HepG2 (cell line): ENCODE results near the gene CROCC. TPM values are rescaled to one million over a fixed set of nuclear protein-coding genes. Genes with fewer than 3 reads are reported as not detected.

Experiments used
- ATAC-seq: fragments of 200-7000 bp; cut with Tn5 transposase; 3 replicates; pipeline ENCODE4 v1.9.1; 2020; ENCODE audit warnings: mild to moderate bottlenecking, moderate library complexity
- BruUV-seq: library from RNA; stranded (reverse); fragments of 400-500 nt; replicated peaks from 2 replicates; lab custom pipeline; 2021; lab: Mats Ljungman, UMichigan
- CTCF ChIA-PET: fragments of 300-600 bp; formaldehyde crosslinking; extraction: SDS; loops from one replicate; lab custom pipeline; 2021; ENCODE audit warnings: low total read pairs, inconsistent platforms, low intra/inter-chr PET ratio; lab: Yijun Ruan, JAX
- POLR2A ChIA-PET: fragments of 350-600 bp; sonication (Branson Sonifier 250); formaldehyde crosslinking; loops from one replicate; lab custom pipeline; 2020; ENCODE audit warnings: antibody characterized with exemption, inconsistent platforms; lab: Yijun Ruan, JAX
- DNase-seq: peaks from one replicate; pipeline ENCODE4 v3.0.0-alpha.2; 2015; ENCODE audit warnings: low spot score
- FAIRE-seq: peaks from 3 replicates; lab custom pipeline; 2011; peaks lifted over from hg19 to GRCh38; lab: Jason Lieb, UNC
- H2AFZ ChIP-seq: one replicate; pipeline ENCODE4 v1.6.1; 2011; ENCODE audit warnings: low read length, inconsistent platforms
- H3K27ac ChIP-seq: fragments of 300-600 bp; 3 replicates; pipeline ENCODE4 v1.8.0; 2011; ENCODE audit warnings: mixed run types, mild to moderate bottlenecking, mixed read lengths, low read length, inconsistent platforms; ENCODE audit not compliant: insufficient read depth; ENCODE audit errors: extremely low read length
- H3K27me3 ChIP-seq, 2 experiments: fragments of 200-600 bp in 1 of 2; 2 replicates in 1 of 2; 3 replicates in 1 of 2; pipeline versions ENCODE4 v1.6.0 to v1.8.0; 2011; ENCODE audit warnings: low read length in 2 of 2, mild to moderate bottlenecking in 2 of 2, moderate library complexity in 2 of 2, inconsistent platforms in 1 of 2; ENCODE audit not compliant: insufficient read depth in 2 of 2, control insufficient read depth in 1 of 2
- H3K36me3 ChIP-seq, 2 experiments: fragments of 200-600 bp in 1 of 2; replicated peaks in 1 of 2; 2 replicates in 1 of 2; 3 replicates in 1 of 2; pipeline versions ENCODE4 v1.5.1 to v1.8.0; 2011; ENCODE audit warnings: low read length in 2 of 2, inconsistent platforms in 1 of 2; ENCODE audit not compliant: insufficient read depth in 2 of 2, control insufficient read depth in 1 of 2
- H3K4me1 ChIP-seq: 2 replicates; pipeline ENCODE4 v1.5.1; 2012; ENCODE audit warnings: low read length, inconsistent platforms; ENCODE audit not compliant: insufficient read depth
- H3K4me2 ChIP-seq: 2 replicates; pipeline ENCODE4 v1.6.0; 2011; ENCODE audit warnings: low read depth, low read length, inconsistent platforms
- H3K4me3 ChIP-seq, 3 experiments: fragments of 200-600 bp in 1 of 3; sonication (generic), shearing (Covaris generic) in 1 of 3; replicated peaks in 1 of 3; 2 replicates each; pipeline ENCODE4 v1.5.1; 2011 to 2016; ENCODE audit warnings: low read length in 3 of 3, inconsistent platforms in 2 of 3, low read depth in 2 of 3, mild to moderate bottlenecking in 2 of 3, control low read depth in 1 of 3, mixed read lengths in 1 of 3; ENCODE audit not compliant: insufficient read depth in 1 of 3
- H3K79me2 ChIP-seq: one replicate; pipeline ENCODE4 v1.6.1; 2011; ENCODE audit warnings: low read length, inconsistent platforms; ENCODE audit not compliant: insufficient read depth
- H3K9ac ChIP-seq: 2 replicates; pipeline ENCODE4 v1.6.0; 2011; ENCODE audit warnings: mild to moderate bottlenecking, low read depth, low read length, inconsistent platforms; ENCODE audit not compliant: insufficient read depth
- H3K9me3 ChIP-seq: 2 replicates; pipeline ENCODE4 v1.5.1; 2012; ENCODE audit warnings: mild to moderate bottlenecking, low read length
- H4K20me1 ChIP-seq: 2 replicates; pipeline ENCODE4 v1.6.0; 2011; ENCODE audit warnings: inconsistent platforms, mild to moderate bottlenecking, low read length, moderate library complexity; ENCODE audit not compliant: insufficient read depth
- DR1 ChIP-seq: sonication (generic); formaldehyde crosslinking; IDR thresholded peaks from 2 replicates; pipeline ENCODE4 v1.8.0; 2021; ENCODE audit warnings: mild to moderate bottlenecking, missing genetic modification reagents, inconsistent platforms
- EP300 ChIP-seq, 3 experiments: sonication (generic) in 1 of 3; formaldehyde crosslinking in 1 of 3; IDR thresholded peaks; 2 replicates each; pipeline versions ENCODE4 v1.5.1 to v1.6.1; 2011 to 2020; ENCODE audit warnings: low read depth in 2 of 3, low read length in 2 of 3, borderline replicate concordance in 1 of 3, improper control_type of control experiment in 1 of 3, mild to moderate bottlenecking in 1 of 3, missing genetic modification reagents in 1 of 3, moderate library complexity in 1 of 3
- HDAC2 ChIP-seq: sonication (generic); formaldehyde crosslinking; IDR thresholded peaks from 2 replicates; pipeline ENCODE4 v1.4.0; 2020; ENCODE audit warnings: missing genetic modification reagents
- HOXD1 ChIP-seq: sonication (generic); formaldehyde crosslinking; IDR thresholded peaks from 2 replicates; pipeline ENCODE4 v1.5.0; 2020; ENCODE audit warnings: missing genetic modification reagents
- NFAT5 ChIP-seq: sonication (generic); formaldehyde crosslinking; IDR thresholded peaks from 2 replicates; pipeline ENCODE4 v1.4.0; 2020; ENCODE audit warnings: missing genetic modification reagents
- PATZ1 ChIP-seq: sonication (generic); formaldehyde crosslinking; IDR thresholded peaks from 2 replicates; pipeline ENCODE4 v1.4.0; 2020; ENCODE audit warnings: missing genetic modification reagents
- RFX1 ChIP-seq: fragments of 450-650 bp; IDR thresholded peaks from 2 replicates; pipeline ENCODE4 v1.6.1; 2017
- ZNF160 ChIP-seq: sonication (generic); formaldehyde crosslinking; IDR thresholded peaks from 2 replicates; pipeline ENCODE4 v1.8.0; 2022; ENCODE audit warnings: mild to moderate bottlenecking, inconsistent platforms, missing genetic modification reagents
- ZNF251 ChIP-seq: sonication (generic); formaldehyde crosslinking; IDR thresholded peaks from 2 replicates; pipeline ENCODE4 v1.9.0; 2021; ENCODE audit warnings: mild to moderate bottlenecking, missing genetic modification reagents
- ZNF605 ChIP-seq: sonication (generic); formaldehyde crosslinking; IDR thresholded peaks from 2 replicates; pipeline ENCODE4 v1.8.0; 2022; ENCODE audit warnings: mild to moderate bottlenecking, missing genetic modification reagents
- ZNF616 ChIP-seq: sonication (generic); formaldehyde crosslinking; IDR thresholded peaks from 2 replicates; pipeline ENCODE4 v1.5.0; 2020; ENCODE audit warnings: low read depth, mild to moderate bottlenecking, missing genetic modification reagents
- ZNF740 ChIP-seq: sonication (generic); formaldehyde crosslinking; IDR thresholded peaks from 2 replicates; pipeline ENCODE4 v1.4.0; 2020; ENCODE audit warnings: missing genetic modification reagents
- WGBS: methylation state at CpG from one replicate; pipeline ENCODE4 v1.1.6; 2017; ENCODE audit warnings: low lambda C conversion rate; 5-methylcytosine and 5-hydroxymethylcytosine counted together
- in situ Hi-C: cut with HindIII; loops from 2 replicates; pipeline ENCODE4 v1.10.0; 2017; ENCODE audit warnings: low pct_unique_long_range_greater_than_20kb; ENCODE audit not compliant: extremely low pct_ligation_motif_present
- intact Hi-C: fragments of 100-400 bp; cut with micrococcal nuclease; formaldehyde crosslinking; loops from one replicate; pipeline ENCODE4 v1.10.0; 2022; ENCODE audit not compliant: unreplicated experiment
- polyA plus RNA-seq, 8 experiments: library from polyadenylated mRNA; depleted of rRNA in 3 of 8; stranded (reverse) in 7 of 8; unstranded in 1 of 8; fragments of >200 nt; fragmentation: Illumina TruSeq in 4 of 8; extraction: Trizol in 4 of 8; gene quantifications; 2 replicates each; pipeline versions ENCODE4 v1.2.1 to v1.2.3, GENCODE V29; 2011 to 2016; ENCODE audit warnings: low read depth in 4 of 8, missing spikeins in 1 of 8, mixed read lengths in 1 of 8; ENCODE audit not compliant: insufficient read depth in 1 of 8
- total RNA-seq, 5 experiments: library from RNA; depleted of rRNA; stranded (reverse); fragments of >200 nt; fragmentation: Illumina TruSeq; extraction: Trizol; gene quantifications; 2 replicates each; pipeline ENCODE4 v1.2.3, GENCODE V29; 2016; ENCODE audit warnings: low read depth in 1 of 5
- TF ChIP-seq, protein P1 (sequence below): sonication (generic); formaldehyde crosslinking; IDR thresholded peaks from 2 replicates; pipeline ENCODE4 v1.4.0; 2020; ENCODE audit warnings: missing genetic modification reagents, mild to moderate bottlenecking, borderline replicate concordance
- TF ChIP-seq, protein P2 (sequence below): sonication (generic); formaldehyde crosslinking; IDR thresholded peaks from 2 replicates; pipeline ENCODE4 v1.5.0; 2020; ENCODE audit warnings: mild to moderate bottlenecking, missing genetic modification reagents

Gene CROCC
- total and polyA plus RNA-seq, 2 of the 13 experiments (the other 11 are each of a cell fraction or from before 2014, with no cell fraction given): 7.8 to 15.5 TPM

- DNase-seq: no peak
- H2AFZ ChIP-seq: no peak overlapping the region
- no peak overlapping the region for H3K9ac ChIP-seq
- in situ Hi-C loops: no loop called here
- ChIA-PET POLR2A (no interaction called here), CTCF (no interaction called here)
- intact Hi-C loops: no loop called here
- ATAC-seq: no peak
- no peaks in the 10 kb centered on the region for H3K9me3 ChIP-seq
- no peaks in the 10 kb centered on the region for H3K36me3 ChIP-seq
- no peak for FAIRE-seq
- H3K4me1 ChIP-seq: peaks cover 8% of the 10 kb centered on the region; the same call in 1 of the 2 replicates
- BruUV-seq: no TSS peak
- no peaks in the 10 kb centered on the region for H4K20me1 ChIP-seq
- H3K27me3 ChIP-seq: no peaks in the 10 kb centered on the region; a peak in 2 of 5 replicates
- H3K79me2 ChIP-seq: no peaks in the 10 kb centered on the region
- H3K27ac ChIP-seq: no peak overlapping the region
- H3K4me2 ChIP-seq: no peak overlapping the region
- no peak overlapping the region for H3K4me3 ChIP-seq
- 59% methylated on average over 14 of the region's 23 CpGs for WGBS
- no peak for TF ChIP-seq EP300 (IDR thresholded peaks at IDR 0.05; ENCODE audit: low read depth in 2 of 2, low read length in 2 of 2)
- TF ChIP-seq EP300 (CRISPR knock-in tag; IDR thresholded peaks at IDR 0.05; ENCODE audit: borderline replicate concordance): no peak
- no peak for TF ChIP-seq ZNF605 (CRISPR knock-in tag)
- no peak for TF ChIP-seq DR1 (CRISPR knock-in tag)
- no peak for TF ChIP-seq NFAT5 (CRISPR knock-in tag)
- TF ChIP-seq ZNF251: no peak
- no peak for TF ChIP-seq RFX1
- TF ChIP-seq ZNF160 (CRISPR knock-in tag): no peak
- TF ChIP-seq ZNF740 (CRISPR knock-in tag): no peak
- TF ChIP-seq, protein P1, sequence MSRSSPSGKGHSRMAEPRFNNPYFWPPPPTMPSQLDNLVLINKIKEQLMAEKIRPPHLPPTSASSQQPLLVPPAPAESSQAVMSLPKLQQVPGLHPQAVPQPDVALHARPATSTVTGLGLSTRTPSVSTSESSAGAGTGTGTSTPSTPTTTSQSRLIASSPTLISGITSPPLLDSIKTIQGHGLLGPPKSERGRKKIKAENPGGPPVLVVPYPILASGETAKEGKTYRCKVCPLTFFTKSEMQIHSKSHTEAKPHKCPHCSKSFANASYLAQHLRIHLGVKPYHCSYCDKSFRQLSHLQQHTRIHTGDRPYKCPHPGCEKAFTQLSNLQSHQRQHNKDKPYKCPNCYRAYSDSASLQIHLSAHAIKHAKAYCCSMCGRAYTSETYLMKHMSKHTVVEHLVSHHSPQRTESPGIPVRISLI (CRISPR knock-in tag): no peak
- TF ChIP-seq, protein P2, sequence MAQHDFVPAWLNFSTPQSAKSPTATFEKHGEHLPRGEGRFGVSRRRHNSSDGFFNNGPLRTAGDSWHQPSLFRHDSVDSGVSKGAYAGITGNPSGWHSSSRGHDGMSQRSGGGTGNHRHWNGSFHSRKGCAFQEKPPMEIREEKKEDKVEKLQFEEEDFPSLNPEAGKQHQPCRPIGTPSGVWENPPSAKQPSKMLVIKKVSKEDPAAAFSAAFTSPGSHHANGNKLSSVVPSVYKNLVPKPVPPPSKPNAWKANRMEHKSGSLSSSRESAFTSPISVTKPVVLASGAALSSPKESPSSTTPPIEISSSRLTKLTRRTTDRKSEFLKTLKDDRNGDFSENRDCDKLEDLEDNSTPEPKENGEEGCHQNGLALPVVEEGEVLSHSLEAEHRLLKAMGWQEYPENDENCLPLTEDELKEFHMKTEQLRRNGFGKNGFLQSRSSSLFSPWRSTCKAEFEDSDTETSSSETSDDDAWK (CRISPR knock-in tag): no peak
- TF ChIP-seq HOXD1 (CRISPR knock-in tag): no peak
- no peak for TF ChIP-seq HDAC2 (CRISPR knock-in tag)
- TF ChIP-seq PATZ1 (CRISPR knock-in tag): no peak
- TF ChIP-seq ZNF616: no peak
These were observed 2.6 kb downstream of the CROCC start for GRCh38 chr1:16924216-16924918.
